ENCODE data around the gene BFSP1.
A peak's percentile ranks its signal among the peaks of the same experiment; 100 is the strongest.

BFSP1 gene

GRCh38 chr20:17494201-17494600, 37.0 kb downstream of the BFSP1 start:
- DNase-seq = no peak

- DNase-seq = no peak
Observed at GRCh38 chr20:17493173-17493572, 38.0 kb downstream of the BFSP1 start.

- no peak for DNase-seq
Observed at GRCh38 chr20:17491488-17491887, 39.7 kb downstream of the BFSP1 start.

GRCh38 chr20:17491041-17491440, 40.1 kb downstream of the BFSP1 start:
- DNase-seq = no peak

GRCh38 chr20:17490501-17490900, 40.7 kb downstream of the BFSP1 start:
- DNase-seq = no peak

- no peak for DNase-seq
Observed at GRCh38 chr20:17488916-17489600, 42.1 kb downstream of the BFSP1 start.

GRCh38 chr20:17485017-17485416, 46.2 kb downstream of the BFSP1 start:
- DNase-seq = no peak

- DNase-seq = no peak
Observed at GRCh38 chr20:17482536-17482935, 48.6 kb downstream of the BFSP1 start.

- no peak for DNase-seq
Observed at GRCh38 chr20:17481661-17482060, 49.5 kb downstream of the BFSP1 start.

- no peak for DNase-seq
Observed at GRCh38 chr20:17480696-17481095, 50.5 kb downstream of the BFSP1 start.

GRCh38 chr20:17479063-17479657, 52.0 kb downstream of the BFSP1 start:
- DNase-seq = no peak

- DNase-seq = no peak
Observed at GRCh38 chr20:17473659-17474058, 57.5 kb downstream of the BFSP1 start.

GRCh38 chr20:17471606-17472187, 59.5 kb downstream of the BFSP1 start:
- peak; percentile 25 for DNase-seq

- no peak for DNase-seq
Observed at GRCh38 chr20:17470973-17471372, 60.2 kb downstream of the BFSP1 start.

- no peak for DNase-seq
Observed at GRCh38 chr20:17470521-17470920, 60.7 kb downstream of the BFSP1 start.

GRCh38 chr20:17469246-17470030, 61.7 kb downstream of the BFSP1 start:
- DNase-seq = no peak

- no peak for DNase-seq
Observed at GRCh38 chr20:17468073-17468840, 62.9 kb downstream of the BFSP1 start.

GRCh38 chr20:17467120-17467655, 64.0 kb downstream of the BFSP1 start:
- no peak for DNase-seq

GRCh38 chr20:17466641-17467040, 64.5 kb downstream of the BFSP1 start:
- no peak for DNase-seq

- DNase-seq = no peak
Observed at GRCh38 chr20:17465236-17465635, 65.9 kb downstream of the BFSP1 start.

- DNase-seq = no peak
Observed at GRCh38 chr20:17463711-17464110, 67.5 kb downstream of the BFSP1 start.

GRCh38 chr20:17461941-17462340, 69.2 kb downstream of the BFSP1 start:
- DNase-seq = no peak

GRCh38 chr20:17460119-17460518, 71.1 kb downstream of the BFSP1 start:
- no peak for DNase-seq
